Mucosa of gallbladder (tissue), 1 donor: ENCODE data around the gene PACRG. TPM values are rescaled to one million over a fixed set of nuclear protein-coding genes. Genes with fewer than 3 reads are reported as not detected.
"Not testable (repeated sequence)": the region's sequence is repeated elsewhere in the genome, so short reads cannot be mapped to it uniquely, and the experiment has no call there.

ENCODE experiments used
- DNase-seq: peaks from one replicate; pipeline ENCODE4 v3.0.0-alpha.2; 2020; ENCODE audit warnings: low spot score
- total RNA-seq: library from RNA; stranded (reverse); gene quantifications from one replicate; pipeline ENCODE4 v1.2.1, GENCODE V29; 2021
- donor health status: DM: no; HTN: no; CAD: no.

The PACRG gene
- total RNA-seq: 3.2 TPM

- DNase-seq: peak; percentile 99
Observed at GRCh38 chr6:162727322-162728182, at the start of gene PACRG, which contains the start of gene PRKN. TSS of gene PACRG (plus strand) at chr6:162727974. TSS of gene PRKN (minus strand) at chr6:162727766.

GRCh38 chr6:162678896-162679295 is 48.9 kb upstream of the PACRG start:
- DNase-seq: not testable (repeated sequence)

- no peak for DNase-seq
Observed at GRCh38 chr6:162679681-162680080, 48.1 kb upstream of the PACRG start.

- no peak for DNase-seq
Observed at GRCh38 chr6:162680367-162680766, 47.4 kb upstream of the PACRG start.

DNA sequence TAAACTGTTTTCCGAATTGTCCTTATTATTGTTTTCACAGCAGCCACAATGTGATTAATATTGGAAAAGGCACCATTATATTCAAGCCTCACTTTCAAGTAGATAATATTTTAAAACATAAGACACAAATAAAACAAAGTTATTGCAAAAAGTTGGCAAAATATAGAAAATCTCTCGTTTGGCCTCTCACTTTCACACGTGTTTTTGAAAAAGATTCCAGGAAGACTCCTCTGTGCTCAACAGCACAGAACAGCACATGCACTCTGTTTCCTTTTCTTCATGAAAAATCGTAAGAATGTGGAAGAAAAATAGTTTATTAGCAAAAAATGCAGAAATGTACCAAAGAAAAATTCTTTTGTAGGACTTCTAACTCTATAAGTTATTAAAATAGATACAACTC is 46.9 kb upstream of the PACRG start:
- no peak for DNase-seq

DNA sequence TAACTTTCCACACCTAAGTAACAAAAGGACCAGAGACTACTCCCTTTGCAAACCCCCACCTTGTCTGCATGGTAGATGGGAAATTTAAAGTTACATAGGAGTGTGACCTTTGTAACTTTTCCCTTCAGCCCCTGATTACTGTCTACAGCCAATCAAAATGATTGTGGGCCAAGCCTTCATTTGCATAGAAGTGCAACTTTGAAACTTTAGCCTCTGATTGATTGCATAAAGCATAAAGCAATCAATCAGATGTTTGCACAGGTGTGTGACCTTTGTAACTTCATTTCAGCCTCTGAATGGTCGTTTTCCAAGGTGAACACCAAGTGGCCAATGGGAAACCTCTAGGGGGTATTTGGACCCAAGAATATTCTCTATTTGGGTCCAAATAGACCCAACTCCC is 46.3 kb upstream of the PACRG start:
- no peak for DNase-seq

GRCh38 chr6:162683135-162683534 is 44.6 kb upstream of the PACRG start:
- no peak for DNase-seq

- no peak for DNase-seq
Observed at GRCh38 chr6:162684052-162684451, 43.7 kb upstream of the PACRG start.

DNA sequence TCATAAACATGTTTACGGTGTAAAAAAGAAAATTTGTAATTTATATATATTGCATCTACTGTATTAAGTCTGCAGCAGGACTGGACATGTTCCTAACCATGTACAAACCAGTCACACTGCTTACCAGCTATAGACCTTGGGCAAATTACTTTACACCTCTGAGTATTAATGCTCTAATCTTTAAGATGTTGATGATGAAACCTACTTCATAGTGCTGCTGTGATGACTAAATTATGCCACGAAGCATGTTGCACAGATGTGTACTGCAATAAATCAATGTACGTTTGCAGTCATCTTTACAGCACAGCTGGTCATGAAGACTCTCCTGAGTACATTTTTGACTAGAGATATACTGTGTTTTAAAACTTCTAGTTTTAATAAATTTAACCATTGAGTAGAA is 42.8 kb upstream of the PACRG start:
- no peak for DNase-seq

- DNase-seq: no peak
Observed at GRCh38 chr6:162685586-162685985, 42.2 kb upstream of the PACRG start.

DNA sequence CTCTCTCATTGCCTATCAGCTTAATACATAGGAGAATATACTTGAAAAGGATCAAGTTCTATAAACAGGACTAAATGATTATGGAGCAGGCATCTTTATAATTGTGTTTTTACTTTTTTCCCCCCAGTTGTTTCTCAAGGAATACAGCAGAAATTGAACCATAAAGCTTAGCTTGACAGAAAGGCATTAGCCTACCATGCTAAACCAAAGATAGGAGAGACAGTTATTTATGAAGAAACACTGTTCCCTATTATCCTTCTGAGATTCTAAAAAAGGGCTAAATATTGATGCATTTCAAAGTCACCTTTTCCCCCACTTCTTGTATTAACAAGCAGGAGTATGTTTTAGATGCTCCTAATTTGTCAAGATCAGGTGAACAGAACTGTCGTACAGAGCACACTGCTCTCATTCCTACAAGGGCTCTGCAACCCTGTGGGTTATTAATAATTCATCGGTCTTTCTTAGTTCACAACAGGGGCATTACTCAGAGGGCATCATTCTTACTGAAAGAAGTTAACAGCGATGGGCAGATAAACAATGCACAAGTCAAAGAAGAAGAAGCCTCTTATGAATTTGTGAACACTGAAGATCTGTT is 38.9 kb upstream of the PACRG start:
- no peak for DNase-seq

DNA sequence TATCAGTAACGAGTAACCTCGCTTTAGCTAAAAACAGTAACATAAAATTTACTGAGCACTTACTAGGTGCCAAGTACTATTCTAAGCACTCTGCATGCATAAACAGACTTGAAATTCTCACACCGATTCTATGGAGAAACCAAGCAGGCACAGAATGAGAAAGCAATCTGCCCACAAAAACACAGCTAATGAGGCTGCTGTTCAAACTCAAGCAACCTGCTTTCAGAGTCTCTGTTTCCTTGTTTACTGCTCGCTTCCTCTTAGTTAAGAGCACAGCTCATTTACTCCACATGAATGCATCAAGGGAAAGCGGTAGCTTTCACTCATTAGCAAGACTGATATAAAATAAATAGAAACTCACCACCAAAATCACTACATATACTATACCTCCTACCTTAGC is 37.6 kb upstream of the PACRG start:
- DNase-seq: no peak

- DNase-seq: no peak
Observed at GRCh38 chr6:162697872-162698403, 29.8 kb upstream of the PACRG start.

- no peak for DNase-seq
Observed at GRCh38 chr6:162698440-162698839, 29.3 kb upstream of the PACRG start.

DNA sequence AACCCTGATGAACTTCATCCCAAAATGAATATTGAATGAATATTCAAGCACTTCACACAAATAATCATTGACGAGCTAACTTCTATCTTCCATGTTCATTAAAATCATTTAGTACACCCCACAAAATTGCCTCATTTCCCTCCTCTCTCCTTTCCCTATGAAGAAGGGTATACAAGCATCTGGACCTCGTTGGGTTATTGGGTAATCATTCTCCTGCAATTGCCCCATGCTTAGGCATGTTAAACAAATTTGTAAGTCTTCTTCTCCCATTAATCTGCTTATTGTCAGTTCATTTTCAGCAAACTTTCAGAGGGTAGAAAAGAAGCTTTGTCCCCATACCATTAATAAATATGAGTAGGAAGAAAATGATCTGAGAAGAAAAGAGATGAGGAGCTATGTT is 27.8 kb upstream of the PACRG start:
- DNase-seq: no peak

- DNase-seq: no peak
Observed at GRCh38 chr6:162700966-162701365, 26.8 kb upstream of the PACRG start.

DNA sequence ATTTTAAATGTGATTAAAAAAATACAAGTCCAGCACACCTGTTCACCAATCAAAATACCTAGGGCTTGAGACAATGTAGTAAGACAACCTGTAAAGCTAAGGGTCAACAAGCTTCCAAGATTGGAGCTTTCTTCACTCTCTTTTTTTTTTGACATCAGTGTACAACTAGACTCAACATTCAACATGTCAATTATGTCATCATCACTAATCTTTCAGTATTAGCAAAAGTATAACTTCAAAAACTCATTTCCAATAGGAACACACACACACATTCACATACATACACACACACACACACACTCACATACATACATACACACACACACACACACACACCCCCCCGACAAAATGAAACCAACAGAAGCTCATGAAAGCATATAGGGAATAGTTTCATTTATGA is 26.2 kb upstream of the PACRG start:
- no peak for DNase-seq

- no peak for DNase-seq
Observed at GRCh38 chr6:162702446-162702845, 25.3 kb upstream of the PACRG start.

DNA sequence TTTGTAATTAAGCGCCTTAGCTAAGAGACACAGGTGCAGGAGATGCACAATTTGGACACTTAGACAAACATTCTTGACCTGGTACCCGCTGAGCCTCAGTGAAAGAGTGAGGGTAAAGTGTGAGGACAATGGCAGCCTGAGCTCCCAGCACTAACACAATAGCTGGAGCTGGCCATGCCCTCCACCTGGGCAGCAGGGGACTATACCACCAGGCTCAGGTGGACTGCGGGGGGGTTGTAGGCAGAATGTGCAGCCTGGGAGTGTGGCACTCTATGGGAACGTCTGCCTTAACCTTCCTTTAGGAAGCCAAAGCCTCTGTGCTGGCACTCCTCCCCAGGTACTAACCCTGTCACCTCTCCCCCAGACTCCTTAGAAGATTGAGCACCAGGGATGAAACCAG is 23.8 kb upstream of the PACRG start:
- no peak for DNase-seq

GRCh38 chr6:162705736-162706135 is 22.0 kb upstream of the PACRG start:
- no peak for DNase-seq

DNA sequence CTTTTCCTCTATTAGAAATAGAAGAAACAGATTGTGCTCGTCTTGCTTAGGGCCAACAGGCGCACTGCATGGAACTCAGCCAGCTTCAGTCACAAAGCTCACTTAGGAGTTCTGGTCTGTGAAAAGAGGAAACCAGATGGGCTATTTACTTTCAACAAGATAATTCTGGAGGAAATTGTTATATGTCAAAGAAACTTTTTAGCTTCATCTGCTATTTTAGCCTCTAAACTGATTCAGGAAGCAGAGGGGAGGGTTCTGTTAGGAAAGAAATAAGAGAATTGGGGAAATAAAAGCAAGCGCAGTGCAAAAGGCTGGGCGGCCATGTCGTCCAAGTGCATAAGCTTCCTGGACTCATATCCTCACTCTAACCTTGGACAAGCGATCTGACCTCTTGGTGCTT is 21.5 kb upstream of the PACRG start:
- peak; percentile 67 for DNase-seq

- no peak for DNase-seq
Observed at GRCh38 chr6:162708971-162709370, 18.8 kb upstream of the PACRG start.

DNA sequence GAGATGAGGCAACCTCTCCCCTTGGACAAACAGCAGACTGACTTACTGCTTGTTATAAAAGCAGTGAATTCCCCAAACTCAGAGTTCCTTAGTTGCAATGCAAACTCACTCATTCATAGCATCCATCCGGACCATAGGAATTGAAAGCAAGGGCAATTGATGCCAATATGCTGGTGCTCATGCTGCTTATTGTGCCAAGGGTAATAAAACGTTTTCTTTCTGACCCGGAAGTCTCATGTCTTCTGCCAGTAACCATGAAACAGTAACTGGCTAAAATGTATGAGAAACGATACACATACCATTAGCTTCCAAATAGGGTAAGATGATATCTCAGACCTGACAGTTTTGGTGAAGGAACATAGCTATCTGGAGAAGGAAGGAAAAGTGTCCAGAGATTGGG is 18.3 kb upstream of the PACRG start:
- no peak for DNase-seq
